Mesodermal cell (in vitro differentiated cells): ENCODE data around the gene TTC1.

Source experiments
- H3K27ac ChIP-seq: 2 replicates; pipeline ENCODE4 v1.7.0; 2013; ENCODE audit warnings: mild to moderate bottlenecking, low read depth, low read length, moderate library complexity; ENCODE audit not compliant: severe bottlenecking
- H3K36me3 ChIP-seq: 2 replicates; pipeline ENCODE4 v1.7.1; 2013; ENCODE audit warnings: mild to moderate bottlenecking, low read length, moderate library complexity; ENCODE audit not compliant: control insufficient read depth, insufficient read depth
- H3K4me1 ChIP-seq: one replicate; pipeline ENCODE4 v1.7.1; 2013; ENCODE audit warnings: mild to moderate bottlenecking, low read length; ENCODE audit not compliant: insufficient read depth, control insufficient read depth, poor library complexity, severe bottlenecking
- H3K4me3 ChIP-seq: 2 replicates; pipeline ENCODE4 v1.7.0; 2013; ENCODE audit warnings: low read length, control low read depth, mild to moderate bottlenecking; ENCODE audit not compliant: insufficient read depth, poor library complexity, severe bottlenecking; ENCODE audit errors: extremely low read depth
- H3K9me3 ChIP-seq: 2 replicates; pipeline ENCODE4 v1.7.1; 2013; ENCODE audit warnings: mild to moderate bottlenecking, low read length, moderate library complexity; ENCODE audit not compliant: control insufficient read depth
- WGBS, 2 experiments: methylation state at CpG; one replicate each; pipeline ENCODE4 v1.1.5; 2013; ENCODE audit warnings: missing lambda C conversion rate in 2 of 2; ENCODE audit not compliant: insufficient coverage in 2 of 2; 5-methylcytosine and 5-hydroxymethylcytosine counted together

The TTC1 gene

DNA sequence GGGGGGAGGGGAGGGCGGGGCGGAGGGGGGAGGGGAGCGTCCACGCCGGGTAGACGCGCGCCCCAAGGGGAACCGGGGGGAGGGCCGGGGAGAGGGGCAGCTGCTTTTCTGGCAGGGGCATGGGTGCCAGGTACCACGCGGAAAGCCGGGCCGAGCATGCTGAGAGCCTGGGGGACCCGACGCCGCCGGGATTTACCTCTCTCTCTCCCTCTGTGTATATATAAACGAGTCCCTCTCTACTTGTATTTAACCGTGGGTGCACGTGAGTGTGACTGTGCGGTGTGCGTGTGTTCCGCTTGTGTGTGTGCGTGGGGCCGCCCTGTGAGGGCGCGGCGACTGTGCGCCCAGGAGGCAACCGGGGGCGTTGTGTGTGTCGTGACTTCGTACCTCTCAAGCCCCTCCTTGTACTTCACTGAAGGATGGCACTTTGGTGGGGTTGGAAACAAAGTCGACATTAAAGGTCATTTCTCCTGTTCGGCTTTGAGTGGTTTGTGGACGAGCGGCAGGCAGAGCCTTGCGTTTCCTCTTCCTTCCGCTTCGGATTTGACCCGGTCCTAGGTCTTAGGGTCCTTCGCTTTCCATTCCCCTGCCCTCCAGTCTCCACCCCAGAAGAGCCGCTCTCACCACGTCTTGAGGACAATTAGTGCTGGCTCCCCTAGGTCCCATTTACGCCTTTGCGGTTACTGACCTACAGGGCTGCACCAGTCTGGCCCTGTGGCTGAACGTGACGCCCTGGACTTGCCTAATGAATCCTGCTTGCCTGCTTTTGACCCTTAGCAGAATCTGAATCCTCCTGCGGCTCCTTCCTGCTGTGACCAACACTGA lies 36.2 kb upstream of the TTC1 start:
- no peaks in the 10 kb centered on the region for H3K9me3 ChIP-seq
- H3K27ac ChIP-seq, result no peak overlapping the region
- H3K36me3 ChIP-seq, result no peaks in the 10 kb centered on the region
- H3K4me3 ChIP-seq, result peak overlapping the region; percentile 16
- H3K4me1 ChIP-seq, result peaks cover 26% of the 10 kb centered on the region
- 80 to 89% methylated on average over 31 of the region's 50 CpGs for WGBS, 2 experiments

DNA sequence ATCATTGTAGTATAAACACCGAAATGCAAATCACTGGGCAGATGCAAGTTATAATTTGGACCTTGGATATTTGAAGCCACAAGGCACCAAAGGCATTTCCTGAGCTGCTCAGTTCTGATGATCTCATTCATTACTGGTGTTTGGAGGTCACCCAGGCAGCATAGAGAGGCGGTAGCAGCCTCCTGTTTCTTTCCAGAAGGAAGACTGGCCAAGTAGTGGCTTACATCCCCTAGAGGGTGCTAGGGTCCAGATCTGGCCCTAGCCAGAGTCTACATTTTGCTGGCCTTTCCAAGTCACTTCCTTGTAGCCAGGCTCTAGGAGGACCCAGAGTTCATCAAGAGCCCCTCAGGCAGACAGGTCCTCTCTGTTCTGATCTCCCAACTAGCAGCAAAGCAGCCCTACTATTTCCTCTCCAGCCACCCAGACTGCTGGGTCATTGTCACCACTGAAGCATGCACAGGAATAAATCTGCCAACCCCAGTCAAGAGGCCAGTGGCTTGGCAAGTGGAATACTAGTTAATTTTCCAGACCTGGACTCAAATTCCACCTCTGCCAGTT lies 33.4 kb upstream of the TTC1 start:
- no peaks in the 10 kb centered on the region for H3K36me3 ChIP-seq
- no peaks in the 10 kb centered on the region for H3K9me3 ChIP-seq
- H3K27ac ChIP-seq, result no peak overlapping the region
- WGBS, 2 experiments, result 87 to 90% methylated on average over 2 of the region's 2 CpGs
- no peak overlapping the region for H3K4me3 ChIP-seq
- peaks cover 21% of the 10 kb centered on the region for H3K4me1 ChIP-seq

DNA sequence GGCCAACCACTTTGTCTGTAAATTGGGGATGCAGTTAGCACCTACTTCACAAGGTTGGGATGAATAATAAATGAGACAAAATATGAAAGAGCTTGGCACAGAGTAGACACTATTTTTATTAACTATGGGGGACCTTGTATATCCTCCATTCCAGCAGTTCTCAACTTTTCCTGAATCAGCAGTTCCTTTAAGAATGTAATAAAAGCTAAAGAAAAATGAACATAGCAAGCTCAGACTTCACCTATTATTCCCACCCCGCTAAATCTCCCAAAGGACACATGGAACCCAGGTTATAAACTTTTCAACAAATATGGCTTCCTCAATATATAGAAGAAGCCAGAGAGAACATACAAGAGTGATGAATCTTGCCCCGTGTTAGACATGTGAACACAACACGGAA lies 32.0 kb upstream of the TTC1 start:
- 97 to 100% methylated on average over 1 to 2 of the region's 3 CpGs for WGBS, 2 experiments
- Histone ChIP-seq H3K4me1 (peaks cover 10% of the 10 kb centered on the region), H3K36me3 (no peaks in the 10 kb centered on the region), H3K9me3 (no peaks in the 10 kb centered on the region), H3K4me3 (no peak overlapping the region), H3K27ac (no peak overlapping the region)

DNA sequence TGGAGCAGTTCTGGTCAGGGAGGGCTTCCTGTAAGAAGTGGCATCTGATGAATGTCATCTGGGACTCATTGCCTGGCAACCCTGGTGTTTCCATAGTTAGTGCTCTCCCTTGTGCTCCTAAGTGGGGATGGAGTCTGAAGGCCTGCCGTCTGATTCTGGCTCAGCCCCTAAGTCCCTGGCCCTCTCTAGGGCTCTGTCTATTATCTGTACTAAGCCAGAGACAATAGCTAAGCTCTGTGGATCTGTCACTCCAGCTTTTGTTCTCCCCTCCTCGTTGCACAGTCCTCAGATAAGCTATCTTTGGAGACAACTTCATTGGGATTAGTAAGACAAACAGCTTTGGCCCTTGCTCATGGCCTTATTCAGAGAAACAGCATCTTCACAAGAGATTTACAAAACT lies 30.6 kb upstream of the TTC1 start:
- Histone ChIP-seq H3K4me3 (no peak overlapping the region), H3K27ac (no peak overlapping the region), H3K36me3 (no peaks in the 10 kb centered on the region), H3K4me1 (peaks cover 10% of the 10 kb centered on the region), H3K9me3 (no peaks in the 10 kb centered on the region)
- WGBS, 2 experiments, result 17 to 74% methylated on average over 1 to 2 of the region's 2 CpGs

DNA sequence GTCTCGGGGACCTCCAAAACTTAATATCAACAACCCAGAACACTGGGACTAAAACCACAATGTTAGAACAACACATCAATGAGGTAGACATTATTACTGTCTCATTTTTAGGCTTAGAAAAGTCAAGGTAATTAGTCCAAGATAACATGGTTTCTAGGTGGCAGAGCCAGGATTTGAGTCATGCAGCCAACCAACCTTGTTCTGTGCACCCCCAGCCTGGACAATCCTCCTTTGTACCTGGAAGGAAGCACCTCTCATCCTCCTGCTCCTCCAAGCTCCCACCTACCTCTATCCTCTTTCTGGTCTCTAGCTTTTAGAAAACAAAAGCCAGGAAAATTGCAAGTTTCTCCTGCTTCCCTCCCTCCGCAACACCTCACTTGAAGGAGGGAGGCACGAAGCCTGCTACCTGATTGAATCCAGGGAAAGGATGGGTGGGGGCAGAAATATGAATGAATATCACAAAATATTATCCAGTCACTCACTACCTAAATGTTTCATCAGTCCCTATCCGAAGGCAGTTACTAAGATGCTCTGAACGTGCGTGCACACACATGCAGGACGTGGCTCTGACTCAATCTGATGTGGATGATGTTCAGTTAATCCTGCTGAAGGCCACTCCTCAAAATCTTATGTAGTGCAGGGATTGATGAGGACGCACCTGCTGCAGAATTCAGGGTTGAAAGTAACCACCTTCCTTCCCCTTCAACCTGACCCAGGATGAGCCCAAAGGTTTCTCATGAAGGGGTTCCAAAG lies 26.3 kb upstream of the TTC1 start:
- Histone ChIP-seq H3K36me3 (no peaks in the 10 kb centered on the region), H3K27ac (no peak overlapping the region), H3K4me1 (no peaks in the 10 kb centered on the region), H3K9me3 (no peaks in the 10 kb centered on the region), H3K4me3 (no peak overlapping the region)
- 80 to 100% methylated on average over 2 of the region's 8 CpGs for WGBS, 2 experiments

DNA sequence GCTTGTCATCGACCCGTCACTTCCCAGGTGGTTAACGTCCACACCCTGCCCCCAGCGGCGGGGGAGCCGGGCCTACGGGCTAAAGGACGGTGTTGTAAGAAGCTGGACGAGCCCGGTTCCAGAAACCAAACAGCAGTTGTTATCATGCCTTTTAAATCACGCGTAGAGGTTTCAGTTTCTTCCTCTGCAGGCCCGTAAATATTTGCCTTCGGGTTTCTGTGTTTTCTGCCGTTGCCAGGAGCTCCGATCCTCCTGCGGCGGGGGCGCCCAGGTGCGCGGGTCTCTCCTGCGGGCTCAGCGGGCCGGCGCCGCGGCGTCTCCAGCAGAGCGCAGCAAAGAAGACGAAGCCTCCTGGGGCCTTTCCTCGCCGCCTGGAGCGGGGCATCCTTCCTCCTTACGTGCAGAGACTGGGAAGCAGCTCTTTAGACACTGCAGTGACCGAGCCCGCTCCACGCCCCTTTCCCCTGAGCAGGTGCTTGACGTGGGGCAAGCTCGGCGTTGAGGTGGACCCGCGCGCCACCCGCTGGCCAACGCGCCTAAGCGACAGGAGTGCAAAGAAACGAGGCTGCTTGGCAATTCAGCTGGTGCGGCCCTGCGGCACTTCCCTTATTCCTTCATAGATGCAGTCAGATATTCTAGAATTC lies 21.8 kb upstream of the TTC1 start:
- H3K4me1 ChIP-seq, result no peaks in the 10 kb centered on the region
- H3K4me3 ChIP-seq, result peak overlapping the region; percentile 16
- 3 to 9% methylated on average over 36 to 41 of the region's 50 CpGs for WGBS, 2 experiments
- H3K27ac ChIP-seq, result no peak overlapping the region
- no peaks in the 10 kb centered on the region for H3K9me3 ChIP-seq
- no peaks in the 10 kb centered on the region for H3K36me3 ChIP-seq

DNA sequence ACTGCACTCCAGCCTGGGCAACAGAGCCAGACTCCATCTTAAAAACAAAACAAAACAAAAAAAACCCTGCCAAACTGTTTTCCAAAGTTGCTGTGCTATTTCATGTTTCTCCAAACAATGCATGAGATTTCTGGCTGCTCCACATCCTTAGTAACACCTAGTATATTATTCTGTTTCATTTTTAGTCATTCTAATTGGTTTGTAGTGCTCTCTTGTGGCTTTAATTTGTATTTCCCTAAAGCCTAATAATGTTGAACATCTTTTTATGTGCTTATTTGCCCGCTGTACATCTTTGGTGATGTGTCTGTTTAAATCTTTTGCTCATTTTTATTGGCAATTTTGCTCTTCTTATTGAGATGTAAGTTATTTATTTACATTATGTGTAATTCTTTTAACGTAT lies 18.4 kb upstream of the TTC1 start:
- Histone ChIP-seq H3K27ac (no peak overlapping the region), H3K36me3 (no peaks in the 10 kb centered on the region), H3K4me1 (no peaks in the 10 kb centered on the region), H3K9me3 (peaks cover 5% of the 10 kb centered on the region), H3K4me3 (no peak overlapping the region)
- WGBS, 2 experiments, result no CpG with 5 or more reads among the region's 2 CpGs

DNA sequence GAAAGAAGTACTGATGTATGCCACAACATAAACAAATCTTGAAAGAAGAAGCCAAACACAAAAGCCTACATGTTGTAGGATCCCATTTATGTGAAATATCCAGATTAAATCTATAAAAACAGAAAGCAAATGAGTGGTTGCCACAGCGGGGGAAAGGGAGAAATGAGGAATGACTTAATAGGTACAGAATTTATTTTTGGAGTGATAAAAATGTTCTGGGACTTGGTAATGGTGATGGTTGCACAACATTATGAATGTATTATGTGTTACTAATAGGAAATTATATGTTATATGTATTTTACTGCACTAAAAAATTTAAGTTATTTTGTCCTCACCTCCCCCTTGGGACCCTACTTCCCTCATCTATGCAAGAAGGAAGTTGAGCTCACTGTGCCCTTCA lies 16.4 kb upstream of the TTC1 start:
- Histone ChIP-seq H3K36me3 (no peaks in the 10 kb centered on the region), H3K9me3 (peaks cover 5% of the 10 kb centered on the region), H3K4me3 (no peak overlapping the region), H3K4me1 (no peaks in the 10 kb centered on the region), H3K27ac (no peak overlapping the region)
- WGBS, 2 experiments, result 89% methylated on average over 1 of the region's 1 CpG; no CpG with 5 or more reads in 1 of the 2 experiments

DNA sequence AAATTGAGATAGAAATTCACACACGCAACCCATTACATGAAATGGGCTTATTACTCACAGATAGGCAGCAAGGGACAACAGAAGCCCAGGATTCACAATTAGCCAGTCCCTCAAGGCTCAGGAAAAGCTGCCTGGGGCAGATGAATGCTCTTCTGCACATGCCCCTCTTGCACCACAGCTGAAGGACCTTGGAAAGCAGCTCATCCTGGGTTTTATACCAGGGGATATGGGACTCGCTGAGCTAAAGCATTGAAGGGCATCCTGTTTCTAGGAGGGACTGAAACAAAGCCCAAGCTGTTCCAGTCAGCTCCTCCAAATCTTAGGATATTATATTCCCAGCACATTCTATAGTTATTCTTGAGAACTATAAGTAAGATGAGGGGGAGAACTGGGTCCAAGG lies 15.7 kb upstream of the TTC1 start:
- H3K27ac ChIP-seq, result no peak overlapping the region
- WGBS, 2 experiments, result 100% methylated on average over 1 of the region's 2 CpGs; no CpG with 5 or more reads in 1 of the 2 experiments
- H3K4me1 ChIP-seq, result no peaks in the 10 kb centered on the region
- no peak overlapping the region for H3K4me3 ChIP-seq
- H3K36me3 ChIP-seq, result no peaks in the 10 kb centered on the region
- peaks cover 5% of the 10 kb centered on the region for H3K9me3 ChIP-seq

DNA sequence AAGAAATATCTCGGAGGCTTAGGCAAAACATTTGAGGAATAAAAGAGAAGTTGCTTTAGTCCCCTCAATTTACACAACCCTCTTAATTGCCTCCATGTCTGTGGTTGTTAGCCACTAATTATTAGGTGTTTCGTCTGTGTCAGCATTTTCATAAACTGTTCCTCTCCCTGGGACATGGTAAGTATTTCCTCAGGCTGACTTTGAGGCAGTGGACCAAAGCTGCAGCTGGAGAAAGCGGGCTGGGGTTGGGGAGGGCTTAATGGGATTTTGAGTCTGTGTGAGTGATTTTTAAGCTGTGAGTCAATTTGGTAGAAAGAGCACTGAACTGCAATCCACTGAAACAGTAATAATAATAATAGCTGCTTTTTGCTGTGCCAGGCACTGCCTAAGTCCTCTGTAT lies 13.0 kb upstream of the TTC1 start:
- Histone ChIP-seq H3K36me3 (no peaks in the 10 kb centered on the region), H3K27ac (no peak overlapping the region), H3K4me1 (no peaks in the 10 kb centered on the region), H3K9me3 (peaks cover 5% of the 10 kb centered on the region), H3K4me3 (no peak overlapping the region)
- WGBS, 2 experiments, result 67 to 90% methylated on average over 1 to 2 of the region's 3 CpGs
